Mammary epithelial cell (primary cell): ENCODE measurements around the gene GPR42.

Source experiments
- EZH2 ChIP-seq: IDR thresholded peaks from 2 replicates; pipeline ENCODE4 v1.6.1; 2012; ENCODE audit warnings: low read length, inconsistent platforms, borderline replicate concordance
- TF ChIP-seq, protein P1 (sequence below), 2 donors: IDR thresholded peaks in 1 of 2; conservative IDR thresholded peaks in 1 of 2; 2 replicates each; pipeline ENCODE4 v1.5.1; 2011 to 2012; ENCODE audit warnings: inconsistent platforms in 2 of 2, low read length in 2 of 2, mild to moderate bottlenecking in 2 of 2, control low read depth in 1 of 2, low read depth in 1 of 2; ENCODE audit not compliant: insufficient read depth in 1 of 2; ENCODE audit errors: extremely low read depth in 1 of 2

GRCh38 chr19:35348911-35349611, 21.8 kb upstream of the GPR42 start:
- TF ChIP-seq, protein P1, sequence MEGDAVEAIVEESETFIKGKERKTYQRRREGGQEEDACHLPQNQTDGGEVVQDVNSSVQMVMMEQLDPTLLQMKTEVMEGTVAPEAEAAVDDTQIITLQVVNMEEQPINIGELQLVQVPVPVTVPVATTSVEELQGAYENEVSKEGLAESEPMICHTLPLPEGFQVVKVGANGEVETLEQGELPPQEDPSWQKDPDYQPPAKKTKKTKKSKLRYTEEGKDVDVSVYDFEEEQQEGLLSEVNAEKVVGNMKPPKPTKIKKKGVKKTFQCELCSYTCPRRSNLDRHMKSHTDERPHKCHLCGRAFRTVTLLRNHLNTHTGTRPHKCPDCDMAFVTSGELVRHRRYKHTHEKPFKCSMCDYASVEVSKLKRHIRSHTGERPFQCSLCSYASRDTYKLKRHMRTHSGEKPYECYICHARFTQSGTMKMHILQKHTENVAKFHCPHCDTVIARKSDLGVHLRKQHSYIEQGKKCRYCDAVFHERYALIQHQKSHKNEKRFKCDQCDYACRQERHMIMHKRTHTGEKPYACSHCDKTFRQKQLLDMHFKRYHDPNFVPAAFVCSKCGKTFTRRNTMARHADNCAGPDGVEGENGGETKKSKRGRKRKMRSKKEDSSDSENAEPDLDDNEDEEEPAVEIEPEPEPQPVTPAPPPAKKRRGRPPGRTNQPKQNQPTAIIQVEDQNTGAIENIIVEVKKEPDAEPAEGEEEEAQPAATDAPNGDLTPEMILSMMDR (conservative IDR thresholded peaks at IDR 0.05 in 1 of 2, IDR thresholded peaks at IDR 0.05 in 1 of 2; ENCODE audit: extremely low read depth in 1 of 2, insufficient read depth in 1 of 2, low read depth in 1 of 2, low read length in 2 of 2): no peak
- no peak for TF ChIP-seq EZH2
